Uterus (tissue), 4 donors: ENCODE data around the gene UCKL1. TPM values are rescaled to one million over a fixed set of nuclear protein-coding genes. Genes with fewer than 3 reads are reported as not detected.

Experiments
- DNase-seq, 2 donors: peaks; one replicate each; pipeline ENCODE4 v3.0.0-alpha.2; 2019 to 2020
- H3K27ac ChIP-seq, 2 donors: fragments of 200-600 bp; sonication (generic); 1 replicate in 1 of 2; 2 replicates in 1 of 2; pipeline ENCODE4 v1.5.1; 2016 to 2018
- H3K27me3 ChIP-seq, 2 donors: fragments of 200-600 bp; sonication (generic); one replicate each; pipeline ENCODE4 v1.5.1; 2018 to 2019; ENCODE audit warnings: control low read depth in 1 of 2
- H3K36me3 ChIP-seq, 2 donors: fragments of 200-600 bp; sonication (generic); one replicate each; pipeline ENCODE4 v1.5.1; 2019; ENCODE audit warnings: control low read depth in 1 of 2
- H3K4me1 ChIP-seq, 2 donors: fragments of 200-600 bp; sonication (generic); one replicate each; pipeline ENCODE4 v1.5.1; 2018 to 2019; ENCODE audit warnings: control low read depth in 1 of 2
- H3K4me3 ChIP-seq, 2 donors: fragments of 200-600 bp; sonication (generic); 1 replicate in 1 of 2; 2 replicates in 1 of 2; pipeline ENCODE4 v1.5.1; 2018 to 2019; ENCODE audit warnings: mild to moderate bottlenecking in 1 of 2
- H3K9me3 ChIP-seq, 2 donors: fragments of 200-600 bp; sonication (generic); one replicate each; pipeline ENCODE4 v1.5.1; 2019; ENCODE audit warnings: control low read depth in 1 of 2
- CTCF ChIP-seq, 4 experiments: fragments of 200-600 bp in 2 of 4; fragments of 450-650 bp in 2 of 4; sonication (generic) in 2 of 4; IDR thresholded peaks; one replicate each; pipeline ENCODE4 v1.5.1; 2016 to 2019; ENCODE audit warnings: antibody characterized with exemption in 4 of 4, mild to moderate bottlenecking in 2 of 4, moderate library complexity in 1 of 4
- POLR2A ChIP-seq, 2 donors: fragments of 450-650 bp; IDR thresholded peaks; one replicate each; pipeline ENCODE4 v1.6.1; 2016; ENCODE audit warnings: antibody characterized with exemption in 2 of 2, mild to moderate bottlenecking in 1 of 2, moderate library complexity in 1 of 2
- intact Hi-C: fragments of 100-400 bp; cut with DNase I; formaldehyde crosslinking; loops from one replicate; pipeline ENCODE4 v1.15.1; 2023; ENCODE audit warnings: low total_unique reads
- total RNA-seq, 4 donors: library from RNA; depleted of rRNA in 3 of 4; stranded (reverse); fragments of >200 nt in 3 of 4; gene quantifications; one replicate each; pipeline versions ENCODE4 v1.1.0 to v1.2.4, GENCODE V29; 2014 to 2023
- donor health status: DM: yes; HTN: yes; CAD: no.

UCKL1 gene
- total RNA-seq, 4 donors from 2014 or later: 21.8 to 64.6 (median 23.5) TPM

- Histone ChIP-seq H3K27me3 (no peaks in the 10 kb centered on the region), H3K4me3 (no peak overlapping the region), H3K36me3 (no peaks in the 10 kb centered on the region), H3K4me1 (no peaks in the 10 kb centered on the region), H3K9me3 (no peaks in the 10 kb centered on the region), H3K27ac (no peak overlapping the region)
- intact Hi-C loops: no loop called here
- DNase-seq: no peak
- TF ChIP-seq CTCF (IDR thresholded peaks at IDR 0.05) (no peak), POLR2A (IDR thresholded peaks at IDR 0.05) (no peak)
Measured at GRCh38 chr20:63940472-63941266, 15.5 kb downstream of the UCKL1 start.

GRCh38 chr20:63940071-63940471 is 16.1 kb downstream of the UCKL1 start:
- intact Hi-C loops: no loop called here
- DNase-seq: no peak
- no peak for TF ChIP-seq CTCF (IDR thresholded peaks at IDR 0.05)
- no peak for TF ChIP-seq POLR2A (IDR thresholded peaks at IDR 0.05)

GRCh38 chr20:63939061-63939935 is 16.9 kb downstream of the UCKL1 start:
- no peaks in the 10 kb centered on the region for H3K4me1 ChIP-seq
- H3K36me3 ChIP-seq: no peaks in the 10 kb centered on the region
- H3K9me3 ChIP-seq: no peaks in the 10 kb centered on the region
- no peak for DNase-seq
- TF ChIP-seq POLR2A (IDR thresholded peaks at IDR 0.05) (no peak), CTCF (IDR thresholded peaks at IDR 0.05) (no peak)
- H3K4me3 ChIP-seq: no peak overlapping the region
- no peaks in the 10 kb centered on the region for H3K27me3 ChIP-seq
- H3K27ac ChIP-seq: no peak overlapping the region
- intact Hi-C loops: no loop called here

More at GRCh38 chr20:63940071-63940471, 16.1 kb downstream of the UCKL1 start:
- Histone ChIP-seq H3K27ac (no peak overlapping the region), H3K9me3 (no peaks in the 10 kb centered on the region), H3K27me3 (no peaks in the 10 kb centered on the region), H3K4me3 (no peak overlapping the region), H3K4me1 (no peaks in the 10 kb centered on the region), H3K36me3 (no peaks in the 10 kb centered on the region)

GRCh38 chr20:63937596-63937995 is 18.6 kb downstream of the UCKL1 start:
- Histone ChIP-seq H3K27me3 (no peaks in the 10 kb centered on the region), H3K4me1 (no peaks in the 10 kb centered on the region), H3K4me3 (no peak overlapping the region), H3K27ac (no peak overlapping the region), H3K36me3 (no peaks in the 10 kb centered on the region), H3K9me3 (no peaks in the 10 kb centered on the region)
- intact Hi-C loops: no loop called here
- no peak for TF ChIP-seq POLR2A (IDR thresholded peaks at IDR 0.05)
- TF ChIP-seq CTCF (IDR thresholded peaks at IDR 0.05): no peak
- DNase-seq: no peak

GRCh38 chr20:63935447-63935846 is 20.8 kb downstream of the UCKL1 start:
- Histone ChIP-seq H3K36me3 (no peaks in the 10 kb centered on the region), H3K27ac (no peak overlapping the region), H3K4me1 (no peaks in the 10 kb centered on the region), H3K27me3 (no peaks in the 10 kb centered on the region), H3K4me3 (no peak overlapping the region), H3K9me3 (no peaks in the 10 kb centered on the region)
- TF ChIP-seq CTCF (IDR thresholded peaks at IDR 0.05): no peak
- no peak for TF ChIP-seq POLR2A (IDR thresholded peaks at IDR 0.05)
- intact Hi-C loops: no loop called here
- DNase-seq: no peak
